Central memory CD4-positive, alpha-beta T cell (primary cell): ENCODE results near the gene PDGFA.

Source experiments
- DNase-seq: peaks from one replicate; pipeline ENCODE4 v3.0.0; 2022

PDGFA gene

DNA sequence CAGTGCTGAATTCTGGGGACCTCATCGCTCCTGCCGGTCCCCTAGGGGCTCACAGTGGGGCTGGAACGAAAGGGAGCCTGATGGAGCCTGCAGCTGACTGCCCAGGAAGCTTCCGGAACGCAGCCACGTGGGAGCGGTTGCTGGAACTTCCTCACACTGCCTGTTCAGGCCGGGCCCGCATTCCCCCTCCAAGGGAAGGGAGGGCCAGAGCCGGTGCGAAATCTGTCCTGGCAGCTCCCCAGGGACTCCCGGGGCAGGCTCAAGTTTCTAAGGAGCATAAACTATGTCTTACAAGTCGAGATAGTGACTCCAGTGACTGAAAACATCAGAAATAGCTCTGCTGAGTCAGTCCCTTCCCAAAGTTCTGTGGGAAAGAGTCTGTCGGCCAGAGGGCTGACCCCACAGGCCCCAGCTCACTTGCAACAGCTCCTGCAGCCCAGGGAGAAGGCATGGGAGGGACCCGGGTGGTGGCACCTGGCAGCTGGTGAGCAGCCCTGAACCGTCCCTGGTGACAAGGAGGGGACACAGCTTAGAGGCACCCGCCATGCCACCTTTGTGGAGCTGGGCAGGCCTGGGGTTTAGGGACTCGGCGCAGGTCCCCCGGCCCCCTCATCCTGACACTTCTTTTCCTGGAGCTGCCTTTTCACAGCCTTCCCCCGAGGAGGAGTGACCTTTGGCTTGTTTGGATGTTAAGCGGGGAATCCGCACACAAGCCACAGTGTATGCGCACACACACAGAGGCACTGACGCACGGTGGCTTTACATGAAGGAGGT, 47.6 kb downstream of the PDGFA start:
- DNase-seq: peak; percentile 9

DNA sequence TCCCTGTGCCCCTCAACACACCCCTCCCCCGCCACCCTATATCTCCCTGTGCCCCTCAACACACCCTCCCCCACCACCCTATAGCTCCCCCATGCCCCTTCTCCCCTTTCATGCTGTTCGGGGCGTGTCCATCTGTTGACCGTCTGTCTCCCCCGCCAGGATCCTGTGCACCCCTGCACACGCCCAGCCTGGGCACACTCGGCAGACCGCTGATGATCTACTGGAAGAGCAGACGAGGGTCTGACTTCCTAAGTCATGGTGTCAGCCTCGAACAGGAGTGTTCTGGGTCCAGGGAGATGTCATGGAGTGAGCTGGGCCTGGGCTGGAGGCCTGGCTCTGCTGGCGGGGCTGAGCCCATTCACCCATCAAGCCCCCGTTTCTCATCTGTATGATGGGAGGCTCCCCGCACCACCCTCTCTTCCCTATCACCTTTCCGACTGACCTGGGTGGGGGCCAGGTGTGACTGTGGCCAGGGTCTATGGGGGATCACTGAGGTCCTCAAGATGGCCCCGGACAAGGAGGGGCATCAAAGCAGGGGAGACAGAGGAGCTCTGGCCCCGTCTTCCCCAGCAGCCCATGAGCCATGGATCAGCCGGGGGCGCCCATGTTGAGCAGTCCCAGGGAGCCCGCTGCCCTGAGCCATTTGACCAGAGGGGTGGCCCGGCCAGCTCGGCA, 48.3 kb downstream of the PDGFA start:
- no peak for DNase-seq

DNA sequence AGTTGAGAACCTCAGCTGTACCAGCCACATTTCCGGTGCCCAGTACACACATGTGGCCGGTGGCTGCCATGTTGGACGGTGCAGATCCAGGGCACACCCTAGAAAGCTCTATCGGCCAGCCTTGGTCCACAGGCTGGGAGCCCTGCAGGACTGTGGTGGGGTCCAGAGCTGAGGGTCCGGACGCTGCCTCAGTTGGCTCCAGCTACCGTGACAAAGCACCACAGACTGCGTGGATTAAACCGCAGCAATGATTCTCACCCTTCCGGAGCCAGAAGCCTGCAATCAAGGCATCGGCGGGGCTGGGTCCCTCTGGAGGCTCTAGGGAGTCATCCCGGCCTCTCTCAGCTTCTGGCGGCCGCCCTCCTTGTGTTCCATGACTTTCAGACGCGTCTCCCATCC, 50.1 kb downstream of the PDGFA start:
- no peak for DNase-seq

DNA sequence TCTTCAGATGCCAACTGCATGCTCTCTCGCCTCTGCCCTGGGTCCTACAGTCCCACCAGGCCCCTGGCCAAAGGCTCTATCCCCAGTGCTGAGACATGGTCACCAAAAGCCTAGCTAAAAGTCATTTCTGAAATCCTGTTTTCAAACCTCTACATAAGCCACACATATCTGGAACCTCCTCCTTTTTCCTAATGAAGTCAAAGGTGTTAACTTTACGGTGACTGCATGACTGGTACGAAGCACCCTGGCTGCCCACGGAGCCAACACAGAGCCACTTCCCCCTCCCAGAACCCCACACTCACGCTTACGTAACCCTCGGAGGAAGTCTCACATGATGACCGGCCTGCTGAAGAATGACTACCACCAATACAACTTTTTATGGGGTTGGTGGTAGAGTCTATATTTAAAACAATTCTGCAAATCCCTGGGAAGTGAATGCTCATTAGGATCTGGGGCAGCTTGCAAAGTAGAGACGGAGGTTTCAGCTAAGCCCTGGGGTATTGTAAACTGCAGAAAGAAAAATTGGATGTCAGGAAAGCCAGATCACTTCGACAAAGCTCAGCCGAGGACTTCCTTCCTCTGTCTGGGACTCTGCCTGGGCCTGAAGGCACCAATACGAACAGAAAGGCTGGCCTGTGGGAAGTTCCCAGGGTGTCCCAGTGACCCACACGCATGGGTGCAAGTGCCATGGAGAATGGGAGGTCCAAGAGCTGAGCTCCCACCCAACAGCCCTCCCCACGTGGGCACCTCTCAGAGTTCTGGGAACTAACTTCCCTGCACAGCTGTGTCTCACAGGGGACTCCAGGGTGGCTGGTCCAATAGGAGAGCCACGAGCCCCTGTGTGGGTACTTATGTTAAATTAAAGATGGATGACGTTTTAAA, 50.7 kb downstream of the PDGFA start:
- DNase-seq: no peak

DNA sequence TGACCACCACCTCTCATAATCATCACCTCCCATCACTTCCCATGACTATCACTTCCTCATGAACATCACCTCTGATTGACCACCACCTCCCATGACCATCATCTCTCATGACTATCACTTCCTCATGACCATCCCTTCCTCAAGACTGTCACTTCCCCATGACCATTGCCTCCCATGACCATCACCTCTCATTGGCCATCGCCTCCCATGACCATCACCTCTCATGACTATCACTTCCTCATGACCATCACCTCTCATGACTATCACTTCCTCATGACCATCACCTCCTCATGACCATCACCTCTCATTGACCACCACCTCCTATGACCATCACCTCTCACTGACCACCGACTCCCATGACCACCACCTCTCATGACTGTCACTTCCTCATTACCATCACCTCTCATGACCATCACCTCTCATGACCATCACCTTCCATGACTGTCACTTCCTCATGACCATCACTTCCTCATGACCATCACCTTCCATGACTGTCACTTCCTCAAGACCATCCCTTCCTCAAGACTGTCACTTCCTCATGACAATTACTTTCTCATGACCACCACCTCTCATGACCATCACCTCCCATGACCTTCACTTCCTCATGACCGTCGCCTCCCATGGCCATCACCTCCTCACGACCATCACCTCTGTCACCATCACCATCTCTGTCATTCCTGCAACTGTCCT, 51.6 kb downstream of the PDGFA start:
- DNase-seq: no peak

DNA sequence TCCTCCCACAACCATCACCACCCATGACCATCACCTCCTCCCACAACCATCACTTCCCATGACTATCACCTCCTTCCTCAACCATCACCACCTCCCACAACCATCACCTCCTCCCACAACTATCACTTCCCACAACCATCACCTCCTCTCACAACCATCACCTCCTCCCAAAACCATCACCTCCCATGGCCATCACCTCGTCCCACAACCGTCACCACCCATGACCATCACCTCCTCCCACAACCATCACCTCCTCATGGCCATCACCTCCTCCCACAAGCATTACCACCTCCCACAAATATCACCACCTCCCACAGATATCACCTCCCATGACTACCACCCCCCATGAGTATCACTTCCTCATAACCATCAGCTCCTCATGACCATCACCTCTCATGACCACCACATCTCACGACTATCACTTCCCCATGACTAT, 52.2 kb downstream of the PDGFA start:
- DNase-seq: no peak

DNA sequence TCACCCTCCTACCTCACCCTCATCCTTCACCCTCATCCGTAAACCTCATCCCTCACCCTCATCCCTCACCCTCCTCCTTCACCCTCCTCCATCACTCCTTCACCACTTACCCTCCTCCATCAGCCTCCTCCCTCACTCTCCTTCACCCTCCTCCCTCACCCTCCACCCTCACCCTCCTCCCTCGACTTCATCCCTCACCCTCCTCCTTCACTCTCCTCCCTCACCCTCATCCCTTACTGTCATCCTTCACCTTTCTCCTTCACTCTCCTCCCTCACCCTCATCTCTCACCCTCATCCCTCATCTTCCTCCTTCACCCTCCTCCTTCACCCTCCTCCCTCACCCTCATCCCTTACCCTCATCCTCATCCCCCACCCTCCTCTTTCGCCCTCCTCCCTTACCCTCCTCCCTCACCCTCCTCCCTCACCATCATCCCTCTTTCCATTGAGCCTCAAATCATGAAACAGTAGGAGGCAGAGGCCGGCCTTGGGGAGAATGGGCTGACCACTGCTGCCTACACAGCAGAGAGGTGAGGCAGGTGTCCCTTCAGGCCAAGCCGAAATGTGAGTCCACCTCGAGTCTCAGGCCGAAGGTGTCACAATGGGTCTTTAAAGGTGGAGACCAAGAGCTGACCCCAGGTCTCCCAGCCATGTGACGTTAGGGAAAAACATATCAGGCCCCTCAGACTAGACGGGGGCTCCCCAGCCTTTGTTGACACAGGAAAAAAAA, 53.0 kb downstream of the PDGFA start:
- DNase-seq: no peak

DNA sequence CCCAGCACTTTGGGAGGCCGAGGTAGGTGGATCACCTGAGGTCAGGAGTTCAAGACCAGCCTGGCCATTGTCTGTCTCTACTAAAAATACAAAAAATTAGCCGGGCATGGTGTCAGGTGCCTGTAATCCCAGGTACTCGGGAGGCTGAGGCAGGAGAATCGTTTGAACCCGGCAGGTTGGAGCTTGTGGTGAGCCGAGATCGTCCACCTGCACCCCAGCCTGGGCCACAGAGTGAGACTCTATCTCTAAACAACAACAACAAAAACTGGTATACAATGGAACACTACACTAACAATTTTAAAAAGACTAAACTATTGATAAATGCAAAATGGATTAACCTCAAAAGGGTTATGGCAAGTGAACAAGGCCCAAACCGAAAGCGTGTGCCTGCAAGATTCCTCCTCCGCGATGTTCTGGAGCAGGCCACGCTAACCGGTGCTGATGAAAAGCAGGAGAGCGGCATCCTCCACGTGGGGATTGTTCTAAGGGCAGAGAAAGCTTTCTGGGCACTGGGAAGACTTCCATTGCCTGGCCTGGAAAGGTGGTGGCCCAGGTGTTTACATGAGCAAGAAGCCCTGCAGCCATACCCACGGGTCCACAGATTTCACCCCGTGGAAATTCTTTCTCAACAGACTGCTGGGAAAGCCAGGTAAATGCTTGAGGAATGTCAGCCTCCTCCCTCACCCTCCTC, 53.8 kb downstream of the PDGFA start:
- DNase-seq: no peak

DNA sequence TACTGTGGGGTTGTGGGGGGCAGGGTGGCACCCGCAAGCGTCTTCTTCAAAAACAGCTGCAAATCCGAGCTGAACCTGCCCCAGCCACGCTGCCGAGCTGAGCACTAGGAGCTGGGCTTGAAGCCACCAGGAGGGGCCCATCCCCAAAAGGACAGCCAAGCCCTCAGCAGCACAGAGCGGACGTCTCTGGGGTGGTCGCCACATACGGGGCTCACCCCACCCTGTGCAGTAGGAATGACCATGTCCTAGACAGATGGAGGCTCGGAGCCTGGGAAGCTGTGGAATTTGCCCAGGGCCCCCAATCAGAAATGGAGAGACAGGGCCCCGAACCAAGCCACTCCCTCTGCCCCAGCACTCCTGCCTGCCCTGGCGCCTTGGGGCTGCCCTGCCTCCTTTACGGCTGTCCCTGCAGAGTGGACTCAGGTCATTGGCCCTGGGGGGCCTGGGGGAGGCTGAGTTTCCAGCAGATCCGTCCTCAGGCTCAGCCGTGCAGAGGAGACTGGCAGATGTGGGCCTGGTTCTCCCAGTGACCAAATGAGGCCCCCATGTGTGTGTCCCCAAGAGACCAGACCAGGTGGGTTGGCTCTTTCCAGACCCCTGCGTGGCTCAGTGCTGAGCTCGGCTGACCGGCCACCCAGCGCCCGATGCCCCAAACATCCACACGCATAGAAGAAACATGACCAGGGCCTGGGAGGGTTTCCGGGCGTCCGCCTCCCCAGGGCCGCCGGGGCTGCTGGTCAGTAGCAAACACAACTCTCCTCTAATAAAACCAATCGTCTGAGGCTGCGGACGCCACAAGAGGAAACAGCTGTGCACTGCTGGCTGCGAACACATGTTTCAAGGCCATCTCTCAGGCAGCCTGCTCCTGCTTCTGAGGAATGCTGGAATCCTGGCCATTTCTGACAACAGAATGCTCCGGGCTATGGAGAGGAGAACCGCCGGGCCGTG, 54.9 kb downstream of the PDGFA start:
- no peak for DNase-seq

DNA sequence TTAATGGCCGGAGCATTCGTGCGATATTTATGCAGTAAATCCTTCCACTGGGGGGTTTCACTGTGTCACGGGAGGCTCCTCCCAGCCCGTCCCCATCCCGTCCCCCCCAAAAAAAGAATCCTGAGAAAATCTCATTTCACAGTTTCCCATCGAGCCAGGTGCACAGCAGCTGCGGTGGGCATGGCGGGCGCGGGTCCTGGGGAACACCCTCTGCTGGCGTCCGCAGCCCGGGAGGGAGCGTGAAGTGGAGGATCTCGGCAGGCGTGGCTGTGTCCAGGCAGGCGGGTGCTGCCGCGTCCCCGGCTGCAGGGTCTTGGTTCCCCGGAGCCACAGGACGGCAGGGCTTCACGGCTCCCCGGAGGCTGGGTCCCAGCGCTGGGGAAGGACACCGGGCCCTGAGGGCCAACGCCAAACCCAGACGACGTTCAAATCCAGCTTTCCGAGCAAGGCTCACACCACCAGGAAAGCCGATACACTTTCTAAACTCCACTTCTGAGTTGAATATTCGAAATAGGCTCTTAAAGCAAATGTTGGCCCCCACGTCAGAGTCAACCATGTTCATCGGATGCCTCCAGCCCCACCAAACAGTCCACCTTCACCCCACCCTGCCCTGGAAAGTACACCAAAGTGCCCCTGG, 55.7 kb downstream of the PDGFA start:
- DNase-seq: no peak

DNA sequence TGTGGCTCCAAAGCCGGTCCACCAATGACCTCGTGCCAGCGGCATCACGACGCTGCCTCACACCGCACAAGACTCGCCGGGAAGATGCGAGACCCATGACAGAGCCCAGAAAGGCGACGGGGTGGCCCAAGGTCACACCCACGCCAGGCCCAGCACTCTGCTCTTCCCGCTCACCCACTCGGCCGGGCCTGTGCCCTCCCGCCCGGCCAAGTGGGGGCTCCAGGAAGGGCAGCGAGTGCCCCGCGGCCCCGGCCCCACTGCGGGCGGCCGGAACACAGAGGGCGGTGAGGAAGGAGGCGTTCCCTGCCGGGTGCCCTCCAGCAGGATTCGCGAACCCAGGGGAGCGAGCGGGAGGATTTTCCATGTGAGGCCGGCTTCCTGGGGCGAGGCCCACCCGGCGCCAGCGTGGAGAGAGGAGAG, 56.3 kb downstream of the PDGFA start:
- no peak for DNase-seq

DNA sequence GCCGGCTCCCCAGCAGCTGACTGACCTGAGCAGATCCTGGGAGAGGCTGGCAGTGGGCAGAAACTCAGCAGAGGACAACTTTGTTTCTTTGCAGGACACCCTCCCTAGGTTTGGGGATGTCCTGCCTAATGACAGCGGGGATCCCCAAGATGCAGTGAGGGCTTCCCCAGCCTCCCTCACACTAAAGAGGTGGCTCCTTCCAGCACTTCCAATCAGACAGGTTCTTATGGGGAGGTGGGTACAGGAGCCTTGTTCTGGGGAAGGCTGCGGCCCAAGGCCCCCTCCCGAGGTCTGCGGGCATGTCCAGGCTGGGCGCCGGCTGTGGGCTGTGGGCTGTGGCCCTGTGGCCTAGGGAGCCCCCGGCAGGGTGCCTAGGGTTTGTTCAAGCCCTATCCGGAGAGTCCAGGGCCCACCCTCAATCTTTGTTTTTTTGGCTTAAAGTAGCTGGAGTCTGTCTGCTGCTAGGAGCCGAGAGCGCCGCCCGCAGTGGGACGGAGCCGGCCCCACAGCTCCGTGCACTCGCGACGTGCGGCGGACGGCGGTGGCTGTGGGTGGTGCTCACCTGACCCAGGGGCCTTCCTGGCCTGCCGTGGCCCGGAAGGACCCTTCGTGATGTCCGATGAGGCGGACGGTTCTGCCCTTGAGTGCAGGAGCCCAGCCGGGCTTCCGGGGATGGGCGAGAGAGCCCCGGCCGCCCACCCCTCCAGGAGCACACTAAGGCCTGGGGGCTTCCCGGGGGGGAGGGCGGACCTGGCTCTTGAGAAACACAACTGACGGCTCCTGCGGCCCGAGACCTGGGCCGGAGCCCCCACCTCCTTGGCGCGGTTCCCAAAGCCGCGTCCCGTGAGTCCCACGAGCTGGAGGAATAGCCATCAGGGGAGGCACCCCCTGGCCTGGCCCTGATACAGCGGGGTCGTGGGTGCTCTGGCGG, 57.2 kb downstream of the PDGFA start:
- no peak for DNase-seq

DNA sequence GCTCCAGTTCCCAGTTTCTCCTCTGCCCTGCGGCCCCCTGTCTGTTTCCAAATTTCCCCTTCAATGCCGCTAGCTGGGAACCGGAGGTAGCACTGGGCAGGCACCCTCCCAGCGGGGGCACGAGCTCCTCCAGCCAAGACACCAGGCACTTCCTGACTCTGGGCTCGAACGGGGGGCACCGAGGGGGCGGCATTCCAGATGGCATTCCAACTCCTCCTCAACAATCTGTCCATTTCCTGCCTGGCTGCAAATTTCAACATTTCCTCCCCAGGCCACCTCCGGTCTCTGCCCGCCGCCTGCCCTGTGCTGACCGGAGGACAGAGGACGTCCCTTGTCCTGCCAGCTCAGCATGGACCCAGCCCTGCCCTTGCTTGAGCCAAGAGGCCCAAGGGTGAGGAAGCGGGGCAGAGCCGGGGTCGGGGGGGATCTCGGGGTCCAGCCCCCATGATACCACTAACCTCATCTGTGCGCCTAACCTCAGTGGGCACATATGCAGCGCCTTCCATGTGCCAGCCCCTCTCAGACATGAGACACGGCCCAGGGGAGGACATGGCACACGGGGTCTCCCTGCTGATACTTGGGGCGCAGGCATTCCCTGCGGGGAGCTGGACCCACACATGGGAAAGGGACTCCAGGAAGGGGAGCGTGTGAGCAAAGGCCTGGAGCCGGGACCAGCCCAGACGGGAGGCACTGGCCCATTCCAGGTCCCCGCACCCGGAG, 58.0 kb downstream of the PDGFA start:
- DNase-seq: no peak

DNA sequence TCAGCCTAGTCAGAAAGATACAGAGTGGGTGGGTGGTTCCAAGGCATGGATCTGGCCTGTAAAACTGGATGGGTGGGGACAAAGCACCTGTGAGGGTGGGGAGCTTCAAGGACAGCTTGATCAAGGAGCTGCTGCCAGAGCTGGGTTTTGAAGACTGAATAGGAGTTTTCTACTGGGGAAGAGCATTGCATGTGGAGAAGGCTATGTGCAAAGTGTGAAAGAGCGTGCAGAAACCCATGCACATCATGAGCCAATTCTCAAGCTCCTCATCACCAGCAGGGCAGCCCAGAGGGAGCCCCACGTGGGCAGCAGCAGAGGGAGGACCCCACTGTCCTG, 58.6 kb downstream of the PDGFA start:
- DNase-seq: no peak

DNA sequence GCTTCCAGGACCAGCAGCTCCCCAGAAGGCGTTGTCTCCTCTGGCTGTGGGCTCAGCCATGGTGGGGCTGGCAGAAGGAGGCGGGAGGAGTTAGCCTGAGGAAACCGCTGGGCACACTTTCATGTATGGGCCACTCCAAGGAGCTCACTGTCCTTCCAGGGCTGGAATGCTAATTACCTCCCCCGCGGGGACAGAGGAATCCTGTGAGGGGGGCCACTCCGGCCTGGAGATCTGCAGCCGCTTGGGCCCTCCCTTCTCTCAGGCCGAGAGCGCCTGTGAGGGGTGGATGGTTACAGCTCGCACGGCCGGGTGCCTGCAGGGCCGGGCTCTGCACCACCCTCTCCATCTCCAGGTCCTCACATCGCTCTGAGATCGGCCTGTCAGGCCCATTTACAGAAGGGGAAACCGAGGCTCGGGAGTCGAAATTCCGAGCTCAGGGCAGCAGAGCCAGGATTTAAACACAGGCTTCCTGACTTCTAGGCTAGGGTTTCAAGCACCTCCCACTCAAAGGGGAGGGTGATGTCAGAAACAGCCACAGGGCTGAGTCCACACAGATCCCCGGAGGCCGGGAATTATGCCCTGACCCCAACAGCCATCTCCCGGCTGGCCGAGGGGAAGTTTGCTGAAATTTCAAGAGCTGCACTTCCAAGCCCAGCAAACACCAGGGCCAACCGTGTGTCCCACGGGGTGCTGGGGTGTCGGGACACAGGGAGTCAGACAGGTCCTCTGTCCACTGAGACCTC, 59.1 kb downstream of the PDGFA start:
- DNase-seq: no peak

DNA sequence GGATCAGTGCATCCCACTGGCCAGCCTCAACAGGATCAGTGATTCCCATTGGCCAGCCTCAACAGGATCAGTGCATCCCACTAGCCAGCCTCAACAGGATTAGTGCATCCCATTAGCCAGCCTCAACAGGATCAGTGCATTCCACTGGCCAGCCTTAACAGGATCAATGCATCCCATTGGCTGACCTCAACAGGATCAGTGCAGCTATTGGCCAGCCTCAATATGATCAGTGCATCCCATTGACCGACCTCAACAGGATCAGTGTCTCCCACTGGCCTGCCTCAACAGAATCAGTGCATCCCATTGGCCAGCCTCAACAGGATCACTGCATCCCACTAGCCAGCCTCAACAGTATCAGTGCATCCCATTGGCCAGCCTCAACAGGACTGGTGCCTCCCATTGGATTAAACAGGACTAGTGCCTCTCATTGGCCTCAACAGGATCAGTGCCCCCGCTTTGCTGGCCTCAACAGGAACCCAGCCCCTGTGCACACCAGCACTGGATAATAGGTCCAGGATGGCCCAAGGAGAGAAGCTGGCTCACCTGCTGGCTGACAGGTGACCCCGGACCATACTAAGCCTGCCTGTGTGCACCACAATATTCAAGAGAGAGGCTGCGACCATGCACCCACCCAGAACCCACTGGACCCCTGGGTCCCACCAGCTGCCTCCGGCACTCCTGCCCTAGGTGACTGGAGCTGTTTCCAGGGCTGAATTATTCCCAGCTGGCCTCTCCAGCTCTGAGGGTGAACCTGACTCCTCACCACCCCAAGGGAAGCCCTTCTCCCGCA, 59.9 kb downstream of the PDGFA start:
- no peak for DNase-seq
